Astrocyte (in vitro differentiated cells and primary cell): Measurements from ENCODE around the gene CCDC57. TPM values are rescaled to one million over a fixed set of nuclear protein-coding genes. Genes with fewer than 3 reads are reported as not detected.
"Not testable (repeated sequence)": the region's sequence is repeated elsewhere in the genome, so short reads cannot be mapped to it uniquely, and the experiment has no call there.

ENCODE experiments used
- DNase-seq: peaks from one replicate; pipeline ENCODE4 v3.0.0-alpha.2; 2010; ENCODE audit warnings: low read depth
- FAIRE-seq: peaks from 2 replicates; lab custom pipeline; 2011; peaks lifted over from hg19 to GRCh38; lab: Jason Lieb, UNC
- H2AFZ ChIP-seq: 2 replicates; pipeline ENCODE4 v1.6.0; 2012; ENCODE audit warnings: low read depth, low read length, inconsistent platforms
- H3K27ac ChIP-seq: 2 replicates; pipeline ENCODE4 v1.5.1; 2011; ENCODE audit warnings: low read depth, low read length, inconsistent platforms
- H3K27me3 ChIP-seq: 2 replicates; pipeline ENCODE4 v1.6.0; 2011; ENCODE audit warnings: low read length, inconsistent platforms; ENCODE audit not compliant: insufficient read depth
- H3K36me3 ChIP-seq: 2 replicates; pipeline ENCODE4 v1.5.1; 2011; ENCODE audit warnings: low read length, inconsistent platforms; ENCODE audit not compliant: insufficient read depth
- H3K4me1 ChIP-seq: 2 replicates; pipeline ENCODE4 v1.5.1; 2011; ENCODE audit warnings: low read length, inconsistent platforms; ENCODE audit not compliant: insufficient read depth
- H3K4me2 ChIP-seq: 2 replicates; pipeline ENCODE4 v1.6.0; 2012; ENCODE audit warnings: low read length, inconsistent platforms
- H3K4me3 ChIP-seq: 2 replicates; pipeline ENCODE4 v1.5.1; 2011; ENCODE audit warnings: low read depth, mild to moderate bottlenecking, low read length, inconsistent platforms; ENCODE audit not compliant: insufficient read depth
- H3K79me2 ChIP-seq: 2 replicates; pipeline ENCODE4 v1.6.0; 2012; ENCODE audit warnings: mild to moderate bottlenecking, low read length, inconsistent platforms; ENCODE audit not compliant: insufficient read depth
- H3K9ac ChIP-seq: 2 replicates; pipeline ENCODE4 v1.6.0; 2012; ENCODE audit warnings: mild to moderate bottlenecking, low read length, inconsistent platforms
- H3K9me3 ChIP-seq: 2 replicates; pipeline ENCODE4 v1.5.1; 2012; ENCODE audit warnings: low read depth, mild to moderate bottlenecking, low read length, inconsistent platforms; ENCODE audit not compliant: insufficient read depth
- H4K20me1 ChIP-seq: 2 replicates; pipeline ENCODE4 v1.6.0; 2012; ENCODE audit warnings: low read length, inconsistent platforms; ENCODE audit not compliant: insufficient read depth
- H3K27ac Mint-ChIP-seq: one replicate; pipeline ENCODE4 v1.8.0; 2021; ENCODE audit warnings: mild to moderate bottlenecking, mixed read lengths; ENCODE audit not compliant: unreplicated experiment
- H3K27me3 Mint-ChIP-seq: one replicate; pipeline ENCODE4 v1.8.0; 2021; ENCODE audit warnings: low read depth, mixed read lengths; ENCODE audit not compliant: unreplicated experiment
- H3K36me3 Mint-ChIP-seq: one replicate; pipeline ENCODE4 v1.8.0; 2021; ENCODE audit warnings: low read depth, mixed read lengths; ENCODE audit not compliant: unreplicated experiment
- H3K4me1 Mint-ChIP-seq: one replicate; pipeline ENCODE4 v1.8.0; 2021; ENCODE audit warnings: low read depth, mixed read lengths; ENCODE audit not compliant: unreplicated experiment
- H3K4me3 Mint-ChIP-seq: one replicate; pipeline ENCODE4 v1.8.0; 2021; ENCODE audit warnings: mild to moderate bottlenecking, moderate library complexity, mixed read lengths; ENCODE audit not compliant: unreplicated experiment
- H3K9me3 Mint-ChIP-seq: one replicate; pipeline ENCODE4 v1.8.0; 2021; ENCODE audit warnings: mild to moderate bottlenecking, mixed read lengths; ENCODE audit not compliant: unreplicated experiment
- CTCF ChIP-seq: IDR thresholded peaks from 2 replicates; pipeline ENCODE4 v1.5.1; 2011; ENCODE audit warnings: low read depth, mild to moderate bottlenecking, inconsistent platforms, low read length, moderate library complexity; ENCODE audit not compliant: insufficient read depth
- EZH2 ChIP-seq: IDR thresholded peaks from 2 replicates; pipeline ENCODE4 v1.6.1; 2012; ENCODE audit warnings: mild to moderate bottlenecking, low read length, inconsistent platforms; ENCODE audit not compliant: insufficient read depth
- total RNA-seq: library from RNA; stranded (reverse); gene quantifications from 2 replicates; pipeline ENCODE4 v1.2.1, GENCODE V29; 2021

CCDC57 gene
- total RNA-seq, 1 donor from 2014 or later: 20.4 TPM

DNA sequence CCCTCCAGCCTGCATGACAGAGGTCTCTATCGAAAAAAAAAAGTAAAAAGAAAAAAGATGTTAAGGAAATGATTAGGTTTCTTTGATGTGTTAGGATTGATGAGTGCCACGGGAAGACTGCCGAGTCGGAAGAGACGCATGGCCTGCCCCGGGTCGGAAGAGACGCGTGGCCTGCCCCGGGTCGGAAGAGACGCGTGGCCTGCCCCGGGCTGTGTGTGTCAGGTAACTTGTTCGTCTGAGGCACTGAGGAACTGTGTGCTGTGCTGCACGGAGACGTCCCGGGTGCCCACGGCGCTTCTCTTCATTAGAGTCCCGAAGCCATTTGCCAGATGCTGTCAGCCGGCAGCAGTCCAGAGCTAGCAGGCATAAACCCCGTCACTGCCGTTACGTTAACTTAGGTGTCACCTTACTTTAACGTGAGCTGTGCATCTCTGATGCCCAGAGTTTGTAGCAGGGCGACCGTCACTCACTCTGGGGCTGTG is 74.1 kb downstream of the CCDC57 start:
- Mint-ChIP-seq H3K4me3 (peak overlapping the region; percentile 29), H3K4me1 (no peaks in the 10 kb centered on the region), H3K9me3 (no peaks in the 10 kb centered on the region), H3K27me3 (no peaks in the 10 kb centered on the region), H3K36me3 (peaks cover 9% of the 10 kb centered on the region), H3K27ac (no peak overlapping the region)
- Histone ChIP-seq H4K20me1 (no peaks in the 10 kb centered on the region), H3K4me1 (no peaks in the 10 kb centered on the region), H3K9me3 (no peaks in the 10 kb centered on the region), H3K27me3 (no peaks in the 10 kb centered on the region), H2AFZ (no peak overlapping the region), H3K4me3 (no peak overlapping the region), H3K27ac (no peak overlapping the region), H3K36me3 (no peaks in the 10 kb centered on the region), H3K79me2 (no peaks in the 10 kb centered on the region), H3K4me2 (no peak overlapping the region), H3K9ac (no peak overlapping the region)
- DNase-seq (no peak), FAIRE-seq (no peak)
- TF ChIP-seq CTCF: no peak

- no peak overlapping the region for H3K27ac Mint-ChIP-seq
- no peaks in the 10 kb centered on the region for H3K27me3 Mint-ChIP-seq
- no peak overlapping the region for H3K27ac ChIP-seq
Observed at GRCh38 chr17:82134101-82134500, 78.5 kb downstream of the CCDC57 start.

GRCh38 chr17:82133166-82133953 is 79.3 kb downstream of the CCDC57 start:
- not testable (repeated sequence) for H3K79me2 ChIP-seq, H3K9me3 ChIP-seq, H3K36me3 ChIP-seq, H3K4me3 ChIP-seq, H4K20me1 ChIP-seq, H3K27me3 Mint-ChIP-seq, H3K4me1 Mint-ChIP-seq, H3K4me1 ChIP-seq, FAIRE-seq, H3K27me3 ChIP-seq, H3K27ac ChIP-seq, H3K9me3 Mint-ChIP-seq, H2AFZ ChIP-seq, H3K36me3 Mint-ChIP-seq, H3K4me2 ChIP-seq, H3K9ac ChIP-seq
- peak overlapping the region; percentile 14 for H3K4me3 Mint-ChIP-seq
- peak overlapping the region; percentile 47 for H3K27ac Mint-ChIP-seq
- peak; percentile 48 for DNase-seq

More at GRCh38 chr17:82134101-82134500, 78.5 kb downstream of the CCDC57 start:
- no peak overlapping the region for H3K9ac ChIP-seq
- FAIRE-seq (no peak), DNase-seq (no peak)
- H2AFZ ChIP-seq: no peak overlapping the region
- no peak overlapping the region for H3K4me3 ChIP-seq
- no peaks in the 10 kb centered on the region for H3K36me3 ChIP-seq
- TF ChIP-seq EZH2 (no peak), CTCF (no peak)
- no peaks in the 10 kb centered on the region for H4K20me1 ChIP-seq
- no peaks in the 10 kb centered on the region for H3K9me3 ChIP-seq
- H3K4me2 ChIP-seq: no peak overlapping the region
- no peaks in the 10 kb centered on the region for H3K4me1 ChIP-seq
- H3K36me3 Mint-ChIP-seq: peaks cover 7% of the 10 kb centered on the region
- no peaks in the 10 kb centered on the region for H3K9me3 Mint-ChIP-seq
- H3K4me3 Mint-ChIP-seq: no peak overlapping the region
- H3K4me1 Mint-ChIP-seq: no peaks in the 10 kb centered on the region
- no peaks in the 10 kb centered on the region for H3K79me2 ChIP-seq
- H3K27me3 ChIP-seq: no peaks in the 10 kb centered on the region
